Subcutaneous abdominal adipose tissue (tissue), 5 donors: ENCODE results near the gene PGLYRP2.
"Not testable (repeated sequence)": the region's sequence is repeated elsewhere in the genome, so short reads cannot be mapped to it uniquely, and the experiment has no call there.

Experiments used
- H3K27ac ChIP-seq: one replicate; pipeline ENCODE4 v1.7.0; 2013; ENCODE audit warnings: low read depth, mild to moderate bottlenecking, inconsistent platforms, low read length, moderate library complexity
- H3K27me3 ChIP-seq, 5 donors: one replicate each; pipeline ENCODE4 v1.7.0; 2013; ENCODE audit warnings: low read length in 5 of 5, inconsistent platforms in 1 of 5; ENCODE audit not compliant: control insufficient read depth in 5 of 5, insufficient read depth in 4 of 5
- H3K36me3 ChIP-seq, 5 donors: one replicate each; pipeline ENCODE4 v1.7.0; 2013; ENCODE audit warnings: low read length in 5 of 5; ENCODE audit not compliant: control insufficient read depth in 5 of 5, insufficient read depth in 5 of 5
- H3K4me1 ChIP-seq, 5 donors: one replicate each; pipeline ENCODE4 v1.7.0; 2013; ENCODE audit warnings: low read length in 5 of 5, mild to moderate bottlenecking in 3 of 5, moderate library complexity in 1 of 5; ENCODE audit not compliant: control insufficient read depth in 5 of 5, insufficient read depth in 5 of 5
- H3K4me3 ChIP-seq, 5 donors: one replicate each; pipeline ENCODE4 v1.7.0; 2013; ENCODE audit warnings: low read length in 5 of 5, low read depth in 1 of 5
- H3K9ac ChIP-seq, 5 donors: one replicate each; pipeline ENCODE4 v1.7.0; 2013; ENCODE audit warnings: low read length in 5 of 5, mild to moderate bottlenecking in 4 of 5, moderate library complexity in 3 of 5
- H3K9me3 ChIP-seq, 5 donors: one replicate each; pipeline ENCODE4 v1.7.0; 2013; ENCODE audit warnings: low read length in 5 of 5; ENCODE audit not compliant: control insufficient read depth in 5 of 5
- donor health status: healthy.
- donor health status: healthy.
- donor health status: healthy.
- donor health status: healthy.
- donor health status: healthy.

The PGLYRP2 gene, protein sequence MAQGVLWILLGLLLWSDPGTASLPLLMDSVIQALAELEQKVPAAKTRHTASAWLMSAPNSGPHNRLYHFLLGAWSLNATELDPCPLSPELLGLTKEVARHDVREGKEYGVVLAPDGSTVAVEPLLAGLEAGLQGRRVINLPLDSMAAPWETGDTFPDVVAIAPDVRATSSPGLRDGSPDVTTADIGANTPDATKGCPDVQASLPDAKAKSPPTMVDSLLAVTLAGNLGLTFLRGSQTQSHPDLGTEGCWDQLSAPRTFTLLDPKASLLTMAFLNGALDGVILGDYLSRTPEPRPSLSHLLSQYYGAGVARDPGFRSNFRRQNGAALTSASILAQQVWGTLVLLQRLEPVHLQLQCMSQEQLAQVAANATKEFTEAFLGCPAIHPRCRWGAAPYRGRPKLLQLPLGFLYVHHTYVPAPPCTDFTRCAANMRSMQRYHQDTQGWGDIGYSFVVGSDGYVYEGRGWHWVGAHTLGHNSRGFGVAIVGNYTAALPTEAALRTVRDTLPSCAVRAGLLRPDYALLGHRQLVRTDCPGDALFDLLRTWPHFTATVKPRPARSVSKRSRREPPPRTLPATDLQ

DNA sequence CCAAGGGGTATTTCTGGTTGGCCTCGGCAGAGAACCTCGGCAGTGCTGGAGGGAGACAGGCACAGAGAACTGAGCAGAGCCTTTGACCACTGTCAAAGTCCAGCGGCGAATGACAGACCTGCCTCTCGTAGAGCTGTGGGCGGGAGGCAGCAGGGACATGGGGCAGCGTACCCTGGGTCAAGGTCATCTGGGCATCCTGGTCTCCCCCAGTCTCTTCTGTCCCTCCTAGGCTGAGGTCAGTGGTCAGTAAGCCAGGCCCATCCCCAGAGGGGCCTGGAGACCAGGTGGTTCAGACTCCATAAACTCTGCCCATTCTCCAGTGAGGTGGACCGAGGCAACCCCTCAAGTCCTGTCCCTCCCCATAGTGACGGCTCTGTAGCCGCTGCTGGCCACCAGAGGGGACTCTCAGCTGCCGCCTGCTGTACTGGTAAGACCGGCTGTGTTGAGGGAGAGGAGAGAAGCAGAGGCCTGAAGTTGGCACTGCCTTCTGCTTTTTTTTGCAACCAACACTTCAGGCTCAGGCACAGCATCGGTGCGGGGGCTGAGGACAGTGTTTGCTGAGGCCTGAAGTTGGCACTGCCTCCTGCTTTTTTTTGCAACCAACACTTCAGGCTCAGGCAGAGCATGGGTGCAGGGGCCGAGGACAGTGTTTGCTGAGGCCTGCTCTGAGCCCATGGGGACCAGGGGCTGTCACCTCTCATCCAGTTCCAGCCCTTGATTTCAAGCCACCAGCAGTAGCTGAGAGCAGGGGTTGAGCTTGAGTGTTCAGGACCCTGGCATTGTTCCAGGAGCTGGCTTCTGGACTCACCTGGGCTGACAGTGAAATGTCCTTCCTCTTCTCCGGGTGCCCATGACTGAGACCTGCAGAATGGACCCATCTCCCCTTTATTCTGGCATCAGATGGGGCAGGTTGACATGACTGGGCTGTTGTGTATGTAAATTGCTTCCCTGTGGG lies at the start of gene PGLYRP2:
Gene PGLYRP2, minus strand, starts transcription at position 111 of the 955 bp plus-strand sequence. CDS start 130 bp downstream, outside the sequence.
- no peak within 1 kb of the TSS for H3K27ac ChIP-seq
- no peaks in the 10 kb centered on the region for H3K36me3 ChIP-seq

DNA sequence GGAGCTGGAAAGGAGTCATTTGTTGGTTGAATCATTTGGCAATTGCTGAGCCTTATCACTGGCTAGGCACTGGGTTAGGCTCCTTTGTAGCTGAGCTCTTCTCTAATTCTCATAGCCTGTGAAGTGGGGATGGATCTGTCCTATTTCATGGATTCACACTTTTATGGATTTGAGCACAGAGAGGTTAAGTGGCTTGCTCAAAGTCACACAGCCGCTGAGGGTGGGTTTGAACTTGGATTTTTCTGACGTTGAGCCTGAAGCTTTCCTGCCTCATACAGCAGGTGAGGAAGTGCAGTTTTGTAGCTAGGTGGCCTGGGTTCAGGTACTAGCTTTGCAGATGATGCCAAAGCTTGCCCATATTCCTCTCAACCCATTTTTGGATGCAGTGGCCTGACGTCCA lies 48.4 kb upstream of the PGLYRP2 start:
- no peaks in the 10 kb centered on the region for H3K4me1 ChIP-seq
- no peak overlapping the region for H3K27ac ChIP-seq
- peaks cover 0 to 4% (median 2%) of the 10 kb centered on the region in 5 donors for H3K27me3 ChIP-seq
- H3K4me3 ChIP-seq, result no peak overlapping the region
- H3K9me3 ChIP-seq, result peaks cover 0 to 9% (median 0%) of the 10 kb centered on the region in 5 donors
- no peak overlapping the region for H3K9ac ChIP-seq
- no peaks in the 10 kb centered on the region for H3K36me3 ChIP-seq

More for the DNA sequence above, at the start of gene PGLYRP2:
- no peak within 1 kb of the TSS for H3K4me3 ChIP-seq
- peak within 1 kb of the TSS in 1 of 5 donors; percentile 28 for H3K9ac ChIP-seq
- H3K9me3 ChIP-seq, result peaks cover 0 to 6% (median 4%) of the 10 kb centered on the region in 5 donors
- H3K27me3 ChIP-seq, result no peaks in the 10 kb centered on the region
- H3K4me1 ChIP-seq, result peaks cover 0 to 11% (median 5%) of the 10 kb centered on the region in 5 donors

DNA sequence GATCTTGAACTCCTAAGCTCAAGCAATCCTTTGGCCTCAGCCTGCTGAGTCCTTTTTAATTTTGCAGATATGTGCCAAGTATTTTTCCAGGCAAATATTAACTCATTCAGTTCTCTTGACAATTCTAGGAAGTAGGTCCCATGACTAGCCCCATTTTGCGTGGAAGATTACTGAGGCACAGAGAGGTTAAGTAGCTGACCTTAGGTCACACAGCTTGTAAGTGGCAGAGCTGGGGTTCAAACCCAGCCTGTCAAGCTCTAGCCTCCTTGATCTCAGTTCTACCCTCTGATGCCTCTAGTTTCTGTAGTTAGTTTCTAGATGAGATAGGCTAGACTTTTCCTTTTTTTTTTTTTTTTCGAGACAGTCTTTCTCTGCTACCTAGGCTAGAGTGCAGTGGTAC lies 47.1 kb upstream of the PGLYRP2 start:
- Histone ChIP-seq H3K9me3 (peaks cover 0 to 9% (median 0%) of the 10 kb centered on the region in 5 donors), H3K36me3 (no peaks in the 10 kb centered on the region), H3K27me3 (peaks cover 0 to 4% (median 2%) of the 10 kb centered on the region in 5 donors), H3K4me1 (no peaks in the 10 kb centered on the region), H3K4me3 (no peak overlapping the region), H3K9ac (no peak overlapping the region), H3K27ac (no peak overlapping the region)

DNA sequence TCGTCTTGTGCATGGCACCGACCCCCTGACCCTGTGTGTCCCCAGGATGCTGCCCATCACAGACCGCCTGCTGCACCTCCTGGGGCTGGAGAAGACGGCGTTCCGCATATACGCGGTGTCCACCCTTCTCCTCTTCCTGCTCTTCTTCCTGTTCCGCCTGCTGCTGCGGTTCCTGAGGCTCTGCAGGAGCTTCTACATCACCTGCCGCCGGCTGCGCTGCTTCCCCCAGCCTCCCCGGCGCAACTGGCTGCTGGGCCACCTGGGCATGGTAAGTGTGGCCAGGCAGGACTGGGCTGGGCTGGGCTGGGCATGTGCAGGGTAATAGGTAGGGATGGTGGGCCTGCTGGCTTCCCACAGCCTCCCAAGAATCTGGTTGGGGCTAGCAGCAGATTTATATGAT lies 46.0 kb upstream of the PGLYRP2 start:
- no peaks in the 10 kb centered on the region for H3K36me3 ChIP-seq
- H3K27me3 ChIP-seq, result peaks cover 0 to 4% (median 2%) of the 10 kb centered on the region in 5 donors
- H3K9ac ChIP-seq, result no peak overlapping the region
- H3K4me1 ChIP-seq, result no peaks in the 10 kb centered on the region
- no peak overlapping the region for H3K4me3 ChIP-seq
- no peak overlapping the region for H3K27ac ChIP-seq
- peaks cover 0 to 8% (median 0%) of the 10 kb centered on the region in 5 donors for H3K9me3 ChIP-seq

DNA sequence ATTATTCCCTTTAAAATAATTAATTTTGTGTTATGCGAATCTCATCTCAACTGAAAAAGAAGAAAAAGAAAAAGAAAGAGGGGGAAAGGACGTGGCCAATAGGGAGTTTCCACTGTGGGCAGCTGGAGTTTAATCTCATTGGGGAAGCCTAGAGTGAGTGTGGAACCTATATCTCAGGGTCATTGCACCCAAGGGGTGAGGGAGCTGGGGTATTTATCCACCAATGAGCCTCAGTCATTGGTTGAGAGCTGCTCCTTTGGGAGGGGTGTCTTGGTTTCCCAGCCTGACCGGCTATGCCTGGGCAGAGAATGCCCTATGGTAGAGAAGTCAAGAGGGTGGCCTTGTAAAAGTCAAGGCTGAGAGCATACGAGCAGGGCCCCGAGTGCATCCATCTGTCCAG lies 45.5 kb upstream of the PGLYRP2 start:
- Histone ChIP-seq H3K9me3 (peaks cover 0 to 3% (median 0%) of the 10 kb centered on the region in 5 donors), H3K27me3 (peaks cover 0 to 4% (median 0%) of the 10 kb centered on the region in 5 donors), H3K9ac (no peak overlapping the region), H3K27ac (no peak overlapping the region), H3K36me3 (no peaks in the 10 kb centered on the region), H3K4me1 (no peaks in the 10 kb centered on the region), H3K4me3 (no peak overlapping the region)

DNA sequence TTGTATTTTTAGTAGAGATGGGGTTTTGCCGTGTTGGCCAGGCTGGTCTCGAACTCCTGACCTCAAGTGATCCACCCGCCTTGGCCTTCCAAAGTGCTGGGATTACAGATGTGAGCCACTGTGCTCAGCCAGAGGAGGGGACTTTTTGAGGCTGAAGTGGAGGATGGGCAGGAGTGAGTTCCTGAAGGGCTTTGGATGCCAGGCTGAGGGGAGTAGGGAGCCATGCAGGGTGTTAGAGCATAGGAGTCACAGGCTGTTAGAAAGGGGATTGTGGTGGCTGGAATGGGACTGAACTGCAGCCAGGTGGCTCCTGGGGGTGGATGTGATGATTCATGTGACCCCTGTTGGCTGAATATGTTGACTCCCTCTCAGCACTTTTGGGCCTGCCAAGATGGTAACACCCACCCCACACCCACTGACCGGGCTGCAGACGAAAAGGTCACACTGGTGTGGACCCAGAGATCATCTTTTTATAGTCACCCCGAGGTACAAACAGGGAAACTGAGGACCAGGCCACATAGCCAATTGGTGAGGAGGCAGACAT lies 40.2 kb upstream of the PGLYRP2 start:
- Histone ChIP-seq H3K9ac (no peak overlapping the region), H3K27ac (no peak overlapping the region), H3K36me3 (no peaks in the 10 kb centered on the region), H3K27me3 (peaks cover 0 to 6% (median 0%) of the 10 kb centered on the region in 5 donors), H3K4me3 (no peak overlapping the region), H3K9me3 (peaks cover 0 to 8% (median 0%) of the 10 kb centered on the region in 5 donors), H3K4me1 (peaks cover 0 to 3% (median 0%) of the 10 kb centered on the region in 5 donors)

DNA sequence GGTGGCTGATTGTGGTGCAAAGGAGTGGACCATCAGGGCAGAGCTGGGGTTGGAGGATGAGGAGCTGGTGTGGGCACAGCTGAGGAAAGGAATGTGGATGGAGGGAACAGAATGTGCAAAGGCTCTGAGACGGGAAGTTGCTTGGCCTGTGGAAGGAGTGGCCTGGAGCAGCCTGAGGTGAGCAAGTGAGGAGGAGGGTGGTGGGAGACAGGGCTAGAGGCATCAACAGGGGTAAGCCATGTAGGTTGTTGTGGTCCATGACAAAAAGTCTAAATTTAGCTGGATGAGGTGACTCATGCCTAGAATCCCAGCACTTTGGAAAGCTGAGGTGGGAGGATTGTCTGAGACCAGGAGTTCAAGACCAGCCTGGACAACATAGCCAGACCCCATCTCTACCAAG lies 38.5 kb upstream of the PGLYRP2 start:
- Histone ChIP-seq H3K4me1 (peaks cover 0 to 3% (median 0%) of the 10 kb centered on the region in 5 donors), H3K27ac (no peak overlapping the region), H3K9me3 (peaks cover 0 to 8% (median 0%) of the 10 kb centered on the region in 5 donors), H3K36me3 (no peaks in the 10 kb centered on the region), H3K27me3 (peaks cover 0 to 6% (median 0%) of the 10 kb centered on the region in 5 donors), H3K4me3 (no peak overlapping the region), H3K9ac (no peak overlapping the region)

DNA sequence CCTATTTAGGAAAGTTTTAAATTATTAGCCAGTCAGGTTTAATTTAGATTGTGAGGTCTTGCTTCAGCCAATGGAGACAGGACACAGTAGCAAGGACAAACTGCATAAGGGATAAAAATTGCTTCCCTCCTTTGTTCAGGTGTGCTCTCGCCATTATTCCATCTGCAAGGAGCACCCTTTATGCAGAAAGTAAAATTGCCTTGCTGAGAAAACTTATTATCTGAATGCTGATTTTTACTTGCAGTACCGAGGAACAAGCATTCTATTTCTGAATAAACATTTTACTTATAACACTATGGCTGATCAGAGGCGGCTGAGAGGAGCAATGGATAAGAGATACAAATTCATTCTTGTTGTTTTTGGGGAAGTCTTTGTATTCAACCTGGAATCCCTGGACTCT lies 37.1 kb upstream of the PGLYRP2 start:
- peaks cover 0 to 3% (median 0%) of the 10 kb centered on the region in 5 donors for H3K4me1 ChIP-seq
- no peak overlapping the region for H3K27ac ChIP-seq
- peaks cover 0 to 8% (median 0%) of the 10 kb centered on the region in 5 donors for H3K9me3 ChIP-seq
- H3K9ac ChIP-seq, result no peak overlapping the region
- H3K27me3 ChIP-seq, result peaks cover 0 to 7% (median 4%) of the 10 kb centered on the region in 5 donors
- no peak overlapping the region for H3K4me3 ChIP-seq
- no peaks in the 10 kb centered on the region for H3K36me3 ChIP-seq

DNA sequence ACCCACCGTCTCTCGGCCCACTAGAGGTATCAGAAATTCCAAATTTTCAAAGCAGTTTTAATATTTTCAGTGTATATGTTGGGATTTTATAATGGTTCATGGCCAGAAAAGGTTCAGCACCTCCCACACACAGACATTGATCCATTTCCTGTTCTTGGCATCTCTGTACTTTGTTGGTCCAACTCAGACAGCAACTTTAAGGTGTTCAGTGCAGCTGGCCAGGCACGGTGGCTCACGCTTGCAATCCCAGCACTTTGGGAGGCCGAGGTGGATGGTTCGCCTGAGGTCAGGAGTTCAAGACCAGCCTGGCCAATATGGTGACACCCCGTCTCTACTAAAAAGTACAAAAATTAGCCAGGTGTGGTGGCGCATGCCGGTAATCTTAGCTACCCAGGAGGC lies 35.9 kb upstream of the PGLYRP2 start:
- not testable (repeated sequence) for H3K36me3 ChIP-seq, H3K27me3 ChIP-seq, H3K9ac ChIP-seq, H3K4me3 ChIP-seq, H3K9me3 ChIP-seq, H3K4me1 ChIP-seq, H3K27ac ChIP-seq
